OCI-M2 (cell line): Measurements from ENCODE around the gene ZSCAN22.
"Not testable (repeated sequence)": the region's sequence is repeated elsewhere in the genome, so short reads cannot be mapped to it uniquely, and the experiment has no call there.

Source experiments
- DNase-seq: peaks from one replicate; lab custom pipeline; 2025; ENCODE audit not compliant: unreplicated experiment; lab: John Stamatoyannopoulos, UW

Gene ZSCAN22

GRCh38 chr19:58317476-58318072, 9.2 kb upstream of the ZSCAN22 start:
- DNase-seq = no peak

DNA sequence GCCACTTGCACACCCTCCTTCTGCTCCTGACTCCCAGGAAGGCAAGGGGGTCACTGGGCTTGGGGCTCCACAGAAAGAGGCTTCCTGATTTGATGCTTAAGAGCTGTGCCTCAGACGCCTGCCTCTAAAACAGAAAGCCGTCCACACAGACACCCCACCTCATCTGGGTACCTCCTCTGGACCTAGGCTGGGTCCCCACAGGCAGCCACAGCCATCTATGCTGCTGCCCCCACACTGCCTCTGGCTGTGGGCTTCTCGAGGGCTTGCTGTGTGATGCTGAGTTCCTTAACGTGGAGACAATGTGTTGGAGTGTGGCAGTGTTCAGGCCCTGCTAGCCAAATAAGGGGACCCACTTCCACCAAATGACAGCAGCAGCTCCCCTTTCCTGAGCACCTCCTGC, 8.5 kb upstream of the ZSCAN22 start:
- DNase-seq = no peak

GRCh38 chr19:58319241-58319640, 7.6 kb upstream of the ZSCAN22 start:
- no peak for DNase-seq

DNA sequence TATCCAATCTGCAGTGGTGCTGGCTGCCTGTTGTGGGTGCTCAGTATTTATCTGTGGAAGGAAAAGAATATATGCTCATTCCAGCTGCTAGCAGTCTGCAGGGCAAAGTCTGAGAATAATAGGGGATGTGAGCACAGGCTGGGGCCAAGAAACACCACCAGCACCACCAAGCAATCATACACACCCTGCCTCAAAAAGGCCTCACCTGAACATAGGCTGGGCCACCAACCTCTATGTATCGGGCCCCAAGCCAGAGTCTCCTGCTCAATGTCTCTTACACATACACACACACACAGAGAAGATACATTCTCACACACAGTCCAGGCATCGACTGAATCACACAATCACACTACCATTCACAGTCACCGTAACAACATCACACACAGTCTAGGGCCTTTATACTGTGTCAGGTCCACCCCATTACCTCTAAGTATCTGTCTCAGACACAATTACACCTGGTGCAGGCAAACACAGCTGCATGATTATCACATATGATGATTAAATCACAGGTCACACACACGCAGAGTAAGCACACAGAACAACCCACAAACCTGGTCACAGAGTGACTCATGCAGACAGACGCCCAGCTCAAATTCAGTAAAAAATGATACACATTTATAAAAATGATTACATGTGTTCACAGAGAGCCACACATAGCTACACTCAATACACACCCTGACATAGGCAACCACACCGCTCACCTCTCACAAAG, 1.3 kb upstream of the ZSCAN22 start:
- no peak for DNase-seq

DNA sequence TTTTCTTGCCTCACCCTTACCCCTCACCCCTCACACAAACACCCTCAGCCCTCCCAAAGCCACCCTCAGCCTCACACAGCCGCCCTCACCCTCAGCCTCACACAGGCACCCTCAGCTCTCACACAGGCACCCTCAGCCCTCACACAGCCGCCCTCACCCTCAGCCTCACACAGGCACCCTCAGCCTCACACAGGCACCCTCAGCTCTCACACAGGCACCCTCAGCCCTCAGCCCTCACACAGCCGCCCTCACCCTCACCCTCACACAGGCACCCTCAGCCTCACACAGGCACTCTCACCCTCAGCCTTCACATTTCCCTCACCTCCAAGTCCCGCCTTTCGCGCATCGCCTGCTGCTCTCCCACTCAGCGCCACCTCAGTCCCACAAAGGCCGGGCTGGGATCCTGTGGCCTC, 287 bp upstream of the ZSCAN22 start:
- no peak for DNase-seq

DNA sequence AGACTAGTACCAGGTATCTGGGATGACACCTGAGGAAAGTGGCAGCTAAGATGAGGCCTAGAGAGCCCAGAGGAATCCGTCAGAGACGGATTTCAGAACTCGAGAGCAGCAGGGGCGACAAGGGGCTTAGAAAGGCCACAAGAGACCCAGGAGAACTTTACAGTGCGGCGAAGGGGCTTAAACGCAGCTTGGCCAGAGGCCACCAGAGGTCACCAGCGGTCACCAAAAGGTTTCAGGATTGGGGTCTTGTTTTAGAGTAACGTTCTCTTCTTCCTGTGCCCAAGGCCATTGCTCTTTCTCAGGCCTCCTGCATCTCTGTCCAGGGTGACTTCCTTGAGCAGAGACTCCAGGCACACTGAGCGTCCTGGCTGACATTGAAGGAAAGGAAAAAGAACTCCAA, 2.2 kb downstream of the ZSCAN22 start:
- DNase-seq = peak; percentile 36

DNA sequence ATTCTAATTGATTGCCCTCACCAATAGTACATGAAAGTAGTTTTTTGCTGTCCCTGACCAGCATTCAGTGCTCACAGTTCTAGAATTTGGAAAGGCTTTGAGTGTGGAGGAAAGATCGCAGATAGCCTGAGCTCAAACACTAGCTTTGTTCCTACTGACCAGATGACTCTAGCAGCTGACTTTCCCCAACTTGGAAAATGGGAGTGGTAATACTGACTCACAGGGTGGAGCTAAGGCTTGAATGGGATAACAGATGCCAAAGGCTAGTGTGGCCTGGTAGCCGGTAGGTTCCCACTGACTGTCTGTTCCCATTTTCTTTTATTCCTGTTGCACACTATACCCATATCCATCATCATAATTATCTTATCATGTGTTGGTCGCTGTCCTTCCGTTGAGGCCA, 3.7 kb downstream of the ZSCAN22 start:
- DNase-seq = no peak

DNA sequence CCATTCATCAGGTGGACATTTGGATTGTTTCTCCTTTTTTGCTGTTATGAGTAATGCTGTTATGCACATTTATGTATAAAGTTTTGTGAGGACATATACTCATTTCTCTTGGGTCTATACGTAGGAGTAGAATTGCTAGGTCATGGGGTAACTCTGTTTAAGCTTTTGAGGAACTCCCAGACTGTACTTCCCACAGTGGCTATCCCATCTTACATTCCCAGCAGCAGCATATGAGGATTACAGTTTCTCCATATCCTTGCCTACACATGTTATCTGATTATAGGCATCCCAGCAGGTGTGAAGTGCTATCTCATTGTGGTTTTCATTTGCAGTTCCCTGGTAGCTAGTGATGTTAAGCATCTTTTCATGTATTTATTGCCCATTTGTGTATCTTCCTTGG, 5.9 kb downstream of the ZSCAN22 start:
- DNase-seq = no peak

DNA sequence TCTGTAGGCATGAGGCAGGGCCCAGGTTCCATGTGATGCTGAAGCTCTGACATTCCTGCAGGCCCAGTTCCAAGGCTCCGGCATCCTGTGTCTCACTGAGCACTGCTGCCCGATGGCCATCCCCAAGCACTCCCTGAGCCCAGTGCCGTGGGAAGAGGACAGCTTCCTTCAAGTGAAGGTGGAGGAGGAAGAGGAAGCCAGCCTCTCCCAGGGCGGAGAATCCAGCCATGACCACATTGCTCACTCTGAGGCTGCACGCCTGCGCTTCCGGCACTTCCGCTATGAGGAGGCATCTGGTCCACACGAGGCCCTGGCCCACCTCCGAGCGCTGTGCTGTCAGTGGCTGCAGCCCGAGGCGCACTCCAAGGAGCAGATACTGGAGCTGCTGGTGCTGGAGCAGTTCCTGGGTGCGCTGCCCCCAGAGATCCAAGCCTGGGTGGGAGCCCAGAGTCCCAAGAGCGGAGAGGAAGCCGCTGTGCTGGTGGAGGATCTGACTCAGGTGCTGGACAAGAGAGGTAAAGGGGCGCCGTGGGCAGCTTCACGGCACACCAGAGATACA, 8.0 kb downstream of the ZSCAN22 start:
- no peak for DNase-seq

DNA sequence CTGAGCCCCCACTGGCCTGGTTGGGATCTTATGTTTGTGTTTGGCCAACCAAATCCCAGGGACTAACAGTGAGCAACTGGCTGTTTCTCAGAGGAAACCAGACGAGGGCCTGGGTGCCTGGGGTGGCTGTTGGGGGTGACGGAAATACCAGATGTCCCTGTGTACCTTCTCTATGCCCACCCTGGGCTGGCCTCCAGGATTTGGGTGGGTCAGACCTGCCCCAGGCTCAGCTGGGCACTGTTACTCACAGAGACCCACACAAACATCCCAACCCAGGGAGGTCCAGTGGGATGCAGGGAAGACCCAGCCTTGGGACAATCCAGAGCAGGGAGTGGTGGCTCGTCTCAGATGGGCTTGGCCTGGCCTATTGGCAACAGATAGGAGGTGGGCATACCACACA, 8.8 kb downstream of the ZSCAN22 start:
- DNase-seq = no peak

- no peak for DNase-seq
These were observed 9.4 kb downstream of the ZSCAN22 start for GRCh38 chr19:58336216-58336615.

DNA sequence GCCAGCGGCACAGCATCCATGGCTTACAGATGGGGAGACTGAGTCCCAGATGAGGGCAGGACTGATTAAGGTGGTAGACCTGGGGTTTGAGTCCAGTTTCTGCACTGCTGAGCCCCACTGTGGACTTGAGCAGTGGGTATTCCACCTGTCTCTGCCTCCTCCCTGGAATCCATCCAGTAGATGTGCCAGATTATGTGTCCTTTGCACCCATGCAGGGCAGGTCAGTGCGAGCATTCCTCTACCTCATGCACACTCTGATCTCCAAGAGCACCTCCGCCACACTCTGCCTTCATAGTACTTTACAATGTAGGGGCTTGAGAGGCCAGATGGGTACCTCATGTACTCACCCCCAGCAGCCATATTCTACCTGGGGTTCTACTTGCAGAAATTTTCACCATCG, 10.0 kb downstream of the ZSCAN22 start:
- DNase-seq = no peak

GRCh38 chr19:58338336-58338735, 11.5 kb downstream of the ZSCAN22 start:
- DNase-seq = no peak

DNA sequence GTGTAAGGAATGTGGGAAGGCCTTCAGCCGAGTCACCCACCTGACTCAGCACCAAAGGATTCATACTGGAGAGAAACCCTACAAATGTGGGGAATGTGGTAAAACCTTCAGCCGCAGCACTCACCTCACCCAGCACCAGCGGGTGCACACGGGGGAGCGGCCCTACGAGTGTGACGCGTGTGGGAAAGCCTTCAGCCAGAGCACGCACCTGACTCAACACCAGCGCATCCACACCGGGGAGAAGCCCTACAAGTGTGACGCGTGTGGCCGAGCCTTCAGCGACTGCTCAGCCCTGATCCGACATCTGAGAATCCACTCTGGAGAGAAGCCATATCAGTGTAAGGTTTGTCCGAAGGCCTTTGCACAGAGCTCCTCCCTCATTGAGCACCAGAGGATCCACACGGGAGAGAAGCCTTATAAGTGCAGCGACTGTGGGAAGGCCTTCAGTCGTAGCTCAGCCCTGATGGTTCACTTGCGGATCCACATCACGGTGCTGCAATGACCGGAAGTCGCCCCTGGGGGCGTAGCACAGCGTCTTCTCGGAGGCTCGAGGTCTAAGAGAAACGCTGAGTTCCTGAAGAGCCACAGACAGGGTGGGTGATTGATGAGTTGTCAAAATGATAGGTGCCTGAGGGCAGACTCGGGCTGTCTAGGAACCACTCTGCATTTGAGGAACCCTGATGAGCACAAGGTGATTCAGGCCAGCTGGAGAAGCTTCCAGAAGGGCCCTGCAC, 12.2 kb downstream of the ZSCAN22 start:
- no peak for DNase-seq

DNA sequence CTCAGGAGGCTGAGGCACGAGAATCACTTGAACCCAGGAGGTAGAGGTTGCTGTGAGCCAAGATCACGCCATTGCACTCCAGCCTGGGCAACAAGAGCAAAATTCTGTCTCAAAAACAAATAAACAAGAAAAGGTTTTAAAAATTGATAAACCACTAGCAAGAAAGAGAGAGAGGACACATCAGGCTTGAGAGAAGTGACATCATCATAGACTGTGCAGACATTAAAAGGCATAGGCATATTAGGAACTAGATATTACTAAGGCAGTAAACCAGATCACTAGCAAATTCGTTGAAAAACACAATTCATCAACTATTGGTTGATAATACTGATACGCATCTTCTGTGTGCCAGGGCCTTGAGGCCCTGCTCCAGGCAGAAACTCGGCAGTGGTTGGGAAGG, 18.8 kb downstream of the ZSCAN22 start:
- no peak for DNase-seq

- DNase-seq = peak; percentile 74
These were observed 20.5 kb downstream of the ZSCAN22 start for GRCh38 chr19:58346961-58347929.

GRCh38 chr19:58348080-58348479, 21.3 kb downstream of the ZSCAN22 start:
- DNase-seq = not testable (repeated sequence)

- no peak for DNase-seq
These were observed 22.8 kb downstream of the ZSCAN22 start for GRCh38 chr19:58349590-58349989.

DNA sequence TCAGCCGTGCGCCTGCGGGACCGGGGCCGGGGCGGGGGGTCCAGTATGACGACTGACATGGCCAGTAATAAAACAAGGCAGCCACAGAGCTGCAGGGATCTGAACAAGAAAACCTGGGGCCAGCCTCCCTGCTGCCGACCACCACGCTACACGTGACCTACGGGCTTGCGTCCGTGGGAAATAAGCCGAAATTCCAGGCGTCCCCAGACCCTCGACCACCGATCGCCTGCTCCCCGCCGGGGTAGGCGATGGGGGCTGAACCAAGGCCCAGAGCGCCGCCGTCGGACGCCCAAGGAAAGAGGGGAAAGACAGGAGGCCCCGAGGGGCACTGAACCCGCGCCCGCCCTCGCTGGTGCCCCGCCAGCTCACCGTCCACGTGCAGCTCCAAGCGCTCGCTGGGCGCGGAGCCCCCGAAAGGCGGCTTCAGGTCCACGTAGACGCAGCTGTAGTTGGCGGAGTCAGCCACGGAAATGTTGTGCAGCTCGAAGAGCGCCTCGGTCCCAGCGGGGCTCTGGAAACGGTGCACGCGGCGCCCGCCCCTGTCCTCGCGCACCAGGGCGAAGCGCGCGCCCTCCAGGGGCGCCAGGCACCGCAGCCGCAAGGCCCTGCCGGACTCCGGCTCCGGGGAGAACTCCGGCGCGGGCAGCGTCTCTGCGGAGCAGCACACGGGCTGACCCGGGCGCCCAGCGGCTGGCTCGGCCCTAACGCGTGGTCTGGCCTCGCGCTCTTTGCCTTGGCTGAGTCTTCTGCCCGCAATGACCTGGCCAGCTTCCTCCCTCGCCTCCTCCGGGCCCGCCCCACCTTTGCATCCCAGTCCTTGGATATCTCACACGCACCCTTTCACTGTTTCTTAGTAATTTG, 23.4 kb downstream of the ZSCAN22 start:
- no peak for DNase-seq
